ENCODE data around the gene CTR9. TPM values are rescaled to one million over a fixed set of nuclear protein-coding genes. Genes with fewer than 3 reads are reported as not detected.

Gene CTR9
- total and polyA plus RNA-seq, 2 of the 13 experiments (the other 11 are each of a cell fraction or from before 2014, with no cell fraction given), result 6.6 to 22.1 TPM

- TF ChIP-seq THAP9 (CRISPR knock-in tag; IDR thresholded peaks at IDR 0.05; ENCODE audit: borderline replicate concordance) (peak; percentile 31; the same call in 1 of the 2 replicates), SALL1 (CRISPR knock-in tag; IDR thresholded peaks at IDR 0.05) (peak; percentile 74), IRF2 (CRISPR knock-in tag; IDR thresholded peaks at IDR 0.05) (peak; percentile 78; the same call in 1 of the 2 replicates), PAWR (CRISPR knock-in tag; IDR thresholded peaks at IDR 0.05; ENCODE audit: borderline replicate concordance) (no peak), ZNF567 (CRISPR knock-in tag; IDR thresholded peaks at IDR 0.05; ENCODE audit: borderline replicate concordance) (0 out of 2 replicates have a peak, but pooled peaks have one; percentile 42), TFE3 (CRISPR knock-in tag; IDR thresholded peaks at IDR 0.05) (no peak), ZNF674 (CRISPR knock-in tag; IDR thresholded peaks at IDR 0.05; ENCODE audit: low read depth) (no peak), ZFY (CRISPR knock-in tag; IDR thresholded peaks at IDR 0.05) (peak; percentile 39; the same call in 1 of the 2 replicates), GABPA (IDR thresholded peaks at IDR 0.05; ENCODE audit: low read depth, low read length) (no peak), GABPA (CRISPR knock-in tag; IDR thresholded peaks at IDR 0.05; ENCODE audit: low read depth) (no peak), GTF2F1 (IDR thresholded peaks at IDR 0.05; ENCODE audit: low read length) (no peak), ZNF781 (CRISPR knock-in tag; IDR thresholded peaks at IDR 0.05; ENCODE audit: borderline replicate concordance, not compliant biosample characterization) (no peak), MXI1 (IDR thresholded peaks at IDR 0.05; ENCODE audit: borderline replicate concordance, low read depth, low read length) (0 out of 3 replicates have a peak, but pooled peaks have one; percentile 18), CBX5 (CRISPR knock-in tag; IDR thresholded peaks at IDR 0.05; ENCODE audit: borderline replicate concordance) (peak; percentile 44; the same call in 1 of the 2 replicates), THAP11 (CRISPR knock-in tag; IDR thresholded peaks at IDR 0.05) (peak; percentile 57), RXRB (CRISPR knock-in tag; IDR thresholded peaks at IDR 0.05; ENCODE audit: borderline replicate concordance) (0 out of 2 replicates have a peak, but pooled peaks have one; percentile 39), SOX13 (IDR thresholded peaks at IDR 0.05) (no peak), SOX13 (CRISPR knock-in tag; conservative IDR thresholded peaks at IDR 0.05 in 1 of 2, IDR thresholded peaks at IDR 0.05 in 1 of 2) (peak in 1 of 2 experiments; percentile 31; a peak in 1 of 4 replicates), NBN (conservative IDR thresholded peaks at IDR 0.05) (no peak), SRSF9 (IDR thresholded peaks at IDR 0.05; ENCODE audit: borderline replicate concordance, insufficient read depth, low read depth, low read length, poor library complexity, severe bottlenecking) (no peak)
- TF ChIP-seq, protein P1, sequence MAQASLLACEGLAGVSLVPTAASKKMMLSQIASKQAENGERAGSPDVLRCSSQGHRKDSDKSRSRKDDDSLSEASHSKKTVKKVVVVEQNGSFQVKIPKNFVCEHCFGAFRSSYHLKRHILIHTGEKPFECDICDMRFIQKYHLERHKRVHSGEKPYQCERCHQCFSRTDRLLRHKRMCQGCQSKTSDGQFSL (CRISPR knock-in tag; IDR thresholded peaks at IDR 0.05), result no peak
- TF ChIP-seq, protein P2, sequence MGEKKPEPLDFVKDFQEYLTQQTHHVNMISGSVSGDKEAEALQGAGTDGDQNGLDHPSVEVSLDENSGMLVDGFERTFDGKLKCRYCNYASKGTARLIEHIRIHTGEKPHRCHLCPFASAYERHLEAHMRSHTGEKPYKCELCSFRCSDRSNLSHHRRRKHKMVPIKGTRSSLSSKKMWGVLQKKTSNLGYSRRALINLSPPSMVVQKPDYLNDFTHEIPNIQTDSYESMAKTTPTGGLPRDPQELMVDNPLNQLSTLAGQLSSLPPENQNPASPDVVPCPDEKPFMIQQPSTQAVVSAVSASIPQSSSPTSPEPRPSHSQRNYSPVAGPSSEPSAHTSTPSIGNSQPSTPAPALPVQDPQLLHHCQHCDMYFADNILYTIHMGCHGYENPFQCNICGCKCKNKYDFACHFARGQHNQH (CRISPR knock-in tag; IDR thresholded peaks at IDR 0.05), result peak; percentile 71; the same call in 1 of the 2 replicates
Measured at GRCh38 chr11:10735481-10736475, 15.3 kb upstream of the CTR9 start (continued).

Data from HepG2 (cell line).